Activated T-helper 2 cell treated with anti-CD3 and anti-CD28 coated beads, Interferon-gamma antibody, Interleukin-2, Interleukin-4, amounts not matched to agents 10 μg/mL and 5 μg/mL and 100 μg/mL, durations not matched to agents 14 hours and 24 hours and 36 hours (primary cell): ENCODE data around the gene CLSTN2. TPM values are rescaled to one million over a fixed set of nuclear protein-coding genes. Genes with fewer than 3 reads are reported as not detected.

Source experiments
- DNase-seq: peaks from one replicate; pipeline ENCODE4 v3.0.0; 2021; ENCODE audit warnings: low spot score
- H3K27ac Mint-ChIP-seq: one replicate; pipeline ENCODE4 v1.8.0; 2021; ENCODE audit warnings: mixed read lengths
- H3K27me3 Mint-ChIP-seq: one replicate; pipeline ENCODE4 v1.8.0; 2021; ENCODE audit warnings: low read depth, mixed read lengths
- H3K36me3 Mint-ChIP-seq: one replicate; pipeline ENCODE4 v1.8.0; 2021; ENCODE audit warnings: low read depth, mixed read lengths
- H3K4me1 Mint-ChIP-seq: one replicate; pipeline ENCODE4 v1.8.0; 2021; ENCODE audit warnings: low read depth, mixed read lengths
- H3K4me3 Mint-ChIP-seq: one replicate; pipeline ENCODE4 v1.8.0; 2021; ENCODE audit warnings: low read depth, mild to moderate bottlenecking, moderate library complexity, mixed read lengths
- H3K9me3 Mint-ChIP-seq: one replicate; pipeline ENCODE4 v1.8.0; 2021; ENCODE audit warnings: mixed read lengths
- intact Hi-C: fragments of 100-400 bp; cut with micrococcal nuclease; formaldehyde crosslinking; loops from one replicate; pipeline ENCODE4 v1.15.1; 2023
- total RNA-seq: library from RNA; stranded (reverse); gene quantifications from 2 replicates; pipeline ENCODE4 v1.2.3, GENCODE V29; 2022

CLSTN2 gene
- total RNA-seq, 1 donor from 2014 or later: not detected

DNA sequence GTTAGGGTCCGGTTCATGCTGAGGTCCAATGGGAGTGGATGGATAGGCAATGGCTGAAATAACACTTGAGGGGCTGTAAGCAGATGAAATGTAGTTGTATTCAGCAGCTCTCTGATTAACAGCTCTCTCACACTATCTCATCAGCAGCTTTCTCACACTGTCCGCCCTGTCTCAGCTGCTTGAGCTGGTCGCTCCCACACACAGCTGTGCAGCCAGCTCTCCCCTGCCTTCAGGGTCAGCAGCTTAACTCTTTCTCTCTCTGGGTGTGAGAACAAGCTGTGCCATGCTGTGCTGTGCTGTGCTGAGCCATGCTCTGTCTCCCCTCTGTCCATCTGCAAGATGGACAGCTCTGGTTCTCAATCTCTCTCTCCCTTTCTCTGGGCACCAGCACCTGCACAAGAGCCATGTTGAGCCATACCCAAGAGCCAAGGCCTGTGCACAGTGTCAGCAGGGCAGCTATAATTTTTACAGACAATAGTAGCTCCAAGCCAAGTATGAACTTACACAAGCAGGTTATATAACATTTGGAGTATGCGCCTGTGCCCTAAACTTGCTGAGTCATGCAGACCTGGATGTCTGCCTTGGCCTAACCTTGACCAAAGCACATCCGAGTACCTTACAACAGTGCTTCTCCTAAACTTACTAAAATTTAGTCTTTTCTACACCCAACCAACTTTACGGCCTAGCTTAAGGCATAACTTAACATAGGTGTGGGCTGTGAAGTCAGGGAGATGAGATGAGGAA is 451.5 kb downstream of the CLSTN2 start:
- intact Hi-C loops: no loop called here
- Mint-ChIP-seq H3K27me3 (no peaks in the 10 kb centered on the region), H3K36me3 (no peaks in the 10 kb centered on the region), H3K4me1 (no peaks in the 10 kb centered on the region), H3K9me3 (no peaks in the 10 kb centered on the region), H3K27ac (no peak overlapping the region), H3K4me3 (no peak overlapping the region)
- no peak for DNase-seq

DNA sequence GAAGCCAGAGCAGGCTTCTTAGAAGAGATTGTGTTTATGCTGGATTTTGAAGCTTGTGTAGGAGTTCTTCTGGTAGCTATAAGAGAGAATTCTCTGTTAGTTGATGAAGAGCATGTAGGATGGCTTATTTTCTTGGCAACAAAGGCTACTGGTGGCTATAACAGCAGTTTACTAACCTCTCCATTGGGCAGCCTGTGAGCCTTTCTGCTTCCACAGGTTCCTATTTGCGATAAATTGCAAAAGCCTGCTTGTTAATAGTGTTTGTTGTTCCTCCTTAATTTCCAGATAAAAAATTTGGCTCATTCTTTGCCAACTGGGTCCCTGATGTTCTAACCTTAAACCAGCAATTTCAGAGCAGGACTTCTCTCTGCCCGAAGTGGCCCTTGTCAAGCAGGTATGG is 452.3 kb downstream of the CLSTN2 start:
- Mint-ChIP-seq H3K27ac (no peak overlapping the region), H3K9me3 (no peaks in the 10 kb centered on the region), H3K4me3 (no peak overlapping the region), H3K4me1 (no peaks in the 10 kb centered on the region), H3K27me3 (no peaks in the 10 kb centered on the region), H3K36me3 (no peaks in the 10 kb centered on the region)
- no peak for DNase-seq
- intact Hi-C loops: no loop called here

- Mint-ChIP-seq H3K27ac (no peak overlapping the region), H3K36me3 (no peaks in the 10 kb centered on the region), H3K9me3 (no peaks in the 10 kb centered on the region), H3K4me1 (no peaks in the 10 kb centered on the region), H3K27me3 (no peaks in the 10 kb centered on the region), H3K4me3 (no peak overlapping the region)
- DNase-seq: no peak
- intact Hi-C loops: no loop called here
Measured at GRCh38 chr3:140388202-140388922, 453.4 kb downstream of the CLSTN2 start.

DNA sequence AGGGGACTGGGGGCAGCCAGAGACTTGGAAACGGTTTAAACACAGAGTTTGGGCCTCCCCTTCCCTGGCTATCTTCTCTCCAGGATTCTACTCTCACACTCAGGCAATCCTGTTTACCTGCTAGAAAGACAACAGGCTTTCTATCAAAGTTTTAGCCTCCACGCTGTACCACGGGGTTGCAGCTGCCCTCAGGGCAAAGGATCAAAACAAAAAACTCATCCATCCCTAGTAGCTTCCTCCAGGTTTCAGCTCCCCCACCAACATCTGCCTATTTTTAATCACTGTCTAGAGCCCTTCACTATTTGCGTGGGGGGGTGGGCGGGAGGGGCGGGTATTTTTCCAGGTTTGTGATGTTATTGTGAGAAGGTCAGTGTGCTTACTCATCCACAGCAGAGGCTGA is 456.1 kb downstream of the CLSTN2 start:
- no peak overlapping the region for H3K4me3 Mint-ChIP-seq
- no peaks in the 10 kb centered on the region for H3K9me3 Mint-ChIP-seq
- no peak overlapping the region for H3K27ac Mint-ChIP-seq
- no peaks in the 10 kb centered on the region for H3K36me3 Mint-ChIP-seq
- DNase-seq: no peak
- intact Hi-C loops: no loop called here
- no peaks in the 10 kb centered on the region for H3K27me3 Mint-ChIP-seq
- H3K4me1 Mint-ChIP-seq: no peaks in the 10 kb centered on the region

GRCh38 chr3:140394488-140395133 is 459.6 kb downstream of the CLSTN2 start:
- DNase-seq: no peak
- Mint-ChIP-seq H3K4me3 (no peak overlapping the region), H3K36me3 (no peaks in the 10 kb centered on the region), H3K4me1 (no peaks in the 10 kb centered on the region), H3K9me3 (no peaks in the 10 kb centered on the region), H3K27me3 (no peaks in the 10 kb centered on the region), H3K27ac (no peak overlapping the region)
- intact Hi-C loops: no loop called here

DNA sequence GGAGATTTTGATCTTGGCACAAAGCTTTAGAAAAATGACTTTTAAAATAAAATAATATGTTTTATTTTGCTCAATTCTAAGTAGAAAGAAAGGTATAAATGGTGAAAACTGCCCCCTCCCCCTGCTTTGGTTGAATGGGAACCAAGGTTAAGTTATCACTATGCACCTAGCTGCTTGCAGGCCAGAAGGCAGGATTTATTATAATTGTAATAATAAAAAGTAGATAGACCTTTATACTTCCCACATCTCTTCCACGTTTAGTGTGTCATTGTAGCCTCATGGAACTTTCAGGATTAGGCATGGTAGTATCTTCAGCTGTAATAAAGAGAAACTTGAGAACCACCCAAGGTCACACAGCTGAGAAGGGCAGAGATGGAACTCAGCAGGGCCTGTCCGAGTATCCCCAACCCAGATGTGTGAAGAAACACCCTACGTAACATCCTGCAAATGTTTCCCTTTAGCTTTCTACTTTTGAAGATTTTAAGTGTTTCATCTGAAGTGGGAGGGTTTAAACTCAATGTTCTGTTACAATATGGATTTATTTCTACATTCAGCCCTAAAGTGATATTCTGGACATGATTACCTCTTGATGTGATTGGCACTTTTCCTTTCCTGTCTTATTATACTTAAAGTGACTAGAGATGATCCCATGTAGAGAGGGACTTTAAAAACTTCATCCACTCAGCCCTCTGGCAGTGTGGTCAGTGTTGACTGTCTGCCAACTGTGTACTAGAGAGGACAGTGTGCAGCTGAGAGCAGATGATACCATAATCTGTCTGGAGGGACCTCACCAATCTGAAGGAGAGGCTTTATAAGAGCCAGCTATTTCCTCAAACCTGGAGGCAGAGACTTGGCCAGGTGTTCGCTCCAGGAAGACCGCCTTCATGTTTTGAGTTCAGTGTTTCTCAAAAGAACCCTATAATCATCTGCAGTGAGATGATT is 460.4 kb downstream of the CLSTN2 start:
- intact Hi-C loops: no loop called here
- Mint-ChIP-seq H3K36me3 (no peaks in the 10 kb centered on the region), H3K9me3 (no peaks in the 10 kb centered on the region), H3K27me3 (no peaks in the 10 kb centered on the region), H3K4me3 (no peak overlapping the region), H3K4me1 (no peaks in the 10 kb centered on the region), H3K27ac (no peak overlapping the region)
- DNase-seq: no peak

DNA sequence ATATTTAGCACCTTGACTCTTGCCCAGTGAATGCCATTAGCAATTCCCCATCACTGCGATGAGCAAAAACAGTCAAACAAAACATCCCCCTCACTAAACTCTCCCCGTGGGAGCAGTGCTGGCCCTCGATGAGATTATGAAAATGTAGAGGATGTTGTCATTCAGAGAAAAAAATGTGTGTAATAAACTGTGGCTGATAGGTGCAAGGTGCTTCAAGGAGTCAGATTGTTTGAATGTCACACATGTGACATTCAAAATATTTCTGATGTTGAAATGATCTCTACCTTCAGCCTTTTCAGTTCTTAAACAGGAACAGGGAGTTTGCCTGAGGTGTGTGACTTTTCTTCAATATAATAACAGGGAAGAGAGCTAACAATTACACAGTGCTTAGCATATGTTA is 461.1 kb downstream of the CLSTN2 start:
- Mint-ChIP-seq H3K36me3 (no peaks in the 10 kb centered on the region), H3K4me1 (no peaks in the 10 kb centered on the region), H3K4me3 (no peak overlapping the region), H3K9me3 (no peaks in the 10 kb centered on the region), H3K27ac (no peak overlapping the region), H3K27me3 (no peaks in the 10 kb centered on the region)
- no peak for DNase-seq
- intact Hi-C loops: no loop called here

DNA sequence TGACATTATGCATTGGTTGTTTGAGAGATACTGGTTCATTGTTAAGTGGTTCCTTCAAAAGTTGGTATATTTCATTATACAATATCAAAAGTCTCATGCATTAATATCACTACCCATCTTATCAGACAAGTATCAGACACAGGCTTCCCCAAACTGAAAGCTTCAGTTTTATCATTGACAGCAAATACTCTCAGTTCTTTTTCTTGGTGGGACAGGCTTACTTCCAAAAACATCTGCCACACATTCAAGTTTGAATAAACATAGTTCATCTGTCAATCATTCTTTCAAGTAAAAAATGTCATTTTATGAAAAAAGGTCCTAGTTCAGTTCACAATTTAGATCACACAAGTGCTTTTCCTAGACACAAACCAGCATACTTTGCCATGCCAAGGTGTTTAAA is 462.9 kb downstream of the CLSTN2 start:
- Mint-ChIP-seq H3K4me3 (no peak overlapping the region), H3K4me1 (no peaks in the 10 kb centered on the region), H3K27ac (no peak overlapping the region), H3K36me3 (no peaks in the 10 kb centered on the region), H3K27me3 (no peaks in the 10 kb centered on the region), H3K9me3 (no peaks in the 10 kb centered on the region)
- DNase-seq: no peak
- intact Hi-C loops: no loop called here

DNA sequence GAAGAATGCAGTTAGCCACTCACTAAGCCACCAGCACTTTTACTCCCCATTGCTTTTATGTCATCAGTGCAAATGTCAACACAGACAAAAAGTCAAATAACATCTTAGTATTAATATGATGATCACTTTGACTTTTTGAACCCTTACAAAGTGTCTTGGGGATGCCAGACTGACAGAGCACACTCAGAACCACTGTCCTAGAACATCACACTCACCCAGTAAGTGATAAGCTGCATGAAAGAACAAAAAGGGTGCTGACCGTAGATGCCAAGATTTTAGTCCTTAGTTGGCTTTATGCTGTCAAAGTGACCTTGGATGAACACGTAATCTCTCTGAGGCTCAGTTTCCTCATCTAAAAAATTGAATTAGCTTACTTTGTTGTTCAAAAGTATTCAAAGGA is 463.4 kb downstream of the CLSTN2 start:
- no peak overlapping the region for H3K4me3 Mint-ChIP-seq
- H3K9me3 Mint-ChIP-seq: no peaks in the 10 kb centered on the region
- no peak for DNase-seq
- H3K27me3 Mint-ChIP-seq: no peaks in the 10 kb centered on the region
- no peaks in the 10 kb centered on the region for H3K4me1 Mint-ChIP-seq
- H3K27ac Mint-ChIP-seq: no peak overlapping the region
- no peaks in the 10 kb centered on the region for H3K36me3 Mint-ChIP-seq
- intact Hi-C loops: no loop called here

- no peak overlapping the region for H3K27ac Mint-ChIP-seq
- H3K9me3 Mint-ChIP-seq: no peaks in the 10 kb centered on the region
- H3K36me3 Mint-ChIP-seq: no peaks in the 10 kb centered on the region
- no peaks in the 10 kb centered on the region for H3K4me1 Mint-ChIP-seq
- no peak overlapping the region for H3K4me3 Mint-ChIP-seq
- DNase-seq: no peak
- intact Hi-C loops: no loop called here
- no peaks in the 10 kb centered on the region for H3K27me3 Mint-ChIP-seq
Measured at GRCh38 chr3:140399871-140400270, 464.9 kb downstream of the CLSTN2 start.

- Mint-ChIP-seq H3K27me3 (no peaks in the 10 kb centered on the region), H3K36me3 (no peaks in the 10 kb centered on the region), H3K27ac (no peak overlapping the region), H3K4me3 (no peak overlapping the region), H3K4me1 (no peaks in the 10 kb centered on the region), H3K9me3 (no peaks in the 10 kb centered on the region)
- DNase-seq: no peak
- intact Hi-C loops: no loop called here
Measured at GRCh38 chr3:140403079-140403478, 468.1 kb downstream of the CLSTN2 start.

DNA sequence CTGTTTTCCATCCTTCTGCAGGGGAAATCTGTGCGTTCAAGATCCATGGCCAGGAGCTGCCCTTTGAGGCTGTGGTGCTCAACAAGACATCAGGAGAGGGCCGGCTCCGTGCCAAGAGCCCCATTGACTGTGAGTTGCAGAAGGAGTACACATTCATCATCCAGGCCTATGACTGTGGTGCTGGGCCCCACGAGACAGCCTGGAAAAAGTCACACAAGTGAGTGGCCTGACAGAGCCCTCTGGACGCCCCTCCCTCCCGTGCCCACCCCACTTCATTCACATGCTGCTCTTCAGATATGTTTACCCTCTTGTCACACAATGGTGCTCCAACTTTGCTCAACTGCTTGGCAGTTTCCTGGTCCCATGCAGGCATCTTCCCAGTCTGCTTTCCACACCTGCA is 468.6 kb downstream of the CLSTN2 start:
- no peak for DNase-seq
- Mint-ChIP-seq H3K36me3 (no peaks in the 10 kb centered on the region), H3K4me3 (no peak overlapping the region), H3K27ac (no peak overlapping the region), H3K9me3 (no peaks in the 10 kb centered on the region), H3K27me3 (no peaks in the 10 kb centered on the region), H3K4me1 (no peaks in the 10 kb centered on the region)
- intact Hi-C loops: no loop called here
